GM15510 (cell line): ENCODE data around the gene MCOLN1.

Source experiments
- POLR2A ChIP-seq: IDR thresholded peaks from 3 replicates; pipeline ENCODE4 v1.6.1; 2011; ENCODE audit warnings: borderline replicate concordance; ENCODE audit not compliant: insufficient read length; ENCODE audit errors: extremely low read depth

The MCOLN1 gene

GRCh38 chr19:7522072-7522922, at the start of gene MCOLN1:
TSS of gene MCOLN1 (plus strand) at chr19:7522624. CDS start at chr19:7522751, 127 bp downstream.
- peak; percentile 73 for TF ChIP-seq POLR2A

GRCh38 chr19:7475665-7476064, 46.8 kb upstream of the MCOLN1 start:
- TF ChIP-seq POLR2A: no peak

GRCh38 chr19:7476241-7476640, 46.2 kb upstream of the MCOLN1 start:
- TF ChIP-seq POLR2A: no peak

GRCh38 chr19:7476777-7477494, 45.5 kb upstream of the MCOLN1 start:
- no peak for TF ChIP-seq POLR2A

- no peak for TF ChIP-seq POLR2A
These were observed 44.7 kb upstream of the MCOLN1 start for GRCh38 chr19:7477758-7478157.

GRCh38 chr19:7478173-7478842, 44.1 kb upstream of the MCOLN1 start:
- TF ChIP-seq POLR2A: no peak

GRCh38 chr19:7478843-7479227, 43.6 kb upstream of the MCOLN1 start:
- no peak for TF ChIP-seq POLR2A

- TF ChIP-seq POLR2A: no peak
These were observed 42.0 kb upstream of the MCOLN1 start for GRCh38 chr19:7480222-7480969.

- TF ChIP-seq POLR2A: no peak
These were observed 41.5 kb upstream of the MCOLN1 start for GRCh38 chr19:7480970-7481255.

- no peak for TF ChIP-seq POLR2A
These were observed 39.6 kb upstream of the MCOLN1 start for GRCh38 chr19:7482584-7483439.

- no peak for TF ChIP-seq POLR2A
These were observed 38.7 kb upstream of the MCOLN1 start for GRCh38 chr19:7483720-7484201.

GRCh38 chr19:7486923-7487322, 35.5 kb upstream of the MCOLN1 start:
- no peak for TF ChIP-seq POLR2A

- peak; percentile 75 for TF ChIP-seq POLR2A
These were observed 33.6 kb upstream of the MCOLN1 start, which contains the start of gene PEX11G for GRCh38 chr19:7488736-7489353. TSS of gene PEX11G (minus strand) at chr19:7489035. CDS start at chr19:7489010, 25 bp downstream.
